Heart left ventricle (tissue), 16 donors: ENCODE measurements around the gene HS6ST1. TPM values are rescaled to one million over a fixed set of nuclear protein-coding genes. Genes with fewer than 3 reads are reported as not detected.
A peak's percentile ranks its signal among the peaks of the same experiment; 100 is the strongest.

Source experiments
- ATAC-seq, 4 donors: fragments of 200-7000 bp; cut with Tn5 transposase; one replicate each; pipeline ENCODE4 v1.9.1; 2020 to 2022; ENCODE audit warnings: moderate library complexity in 4 of 4, mild to moderate bottlenecking in 3 of 4, moderate number of reproducible peaks in 1 of 4
- DNase-seq, 5 donors: peaks; one replicate each; pipeline ENCODE4 v3.0.0-alpha.2; 2020
- H3K27ac ChIP-seq, 12 donors: fragments of 200-600 bp; sonication (generic) in 4 of 12; one replicate each; pipeline versions ENCODE4 v1.5.0 to v1.8.0; 2016 to 2022; ENCODE audit warnings: mild to moderate bottlenecking in 2 of 12
- H3K27me3 ChIP-seq, 9 donors: fragments of 200-600 bp; sonication (generic) in 2 of 9; one replicate each; pipeline versions ENCODE4 v1.5.1 to v1.8.0; 2016 to 2022; ENCODE audit warnings: mild to moderate bottlenecking in 3 of 9
- H3K36me3 ChIP-seq, 9 donors: fragments of 200-600 bp; sonication (generic) in 2 of 9; one replicate each; pipeline versions ENCODE4 v1.5.0 to v1.8.0; 2018 to 2022; ENCODE audit warnings: mild to moderate bottlenecking in 2 of 9
- H3K4me1 ChIP-seq, 12 donors: fragments of 200-600 bp; sonication (generic) in 4 of 12; one replicate each; pipeline versions ENCODE4 v1.5.0 to v1.8.0; 2016 to 2022; ENCODE audit warnings: mild to moderate bottlenecking in 3 of 12
- H3K4me3 ChIP-seq, 12 donors: fragments of 200-600 bp; sonication (generic) in 4 of 12; one replicate each; pipeline versions ENCODE4 v1.5.0 to v1.8.0; 2017 to 2022; ENCODE audit warnings: mild to moderate bottlenecking in 9 of 12, moderate library complexity in 4 of 12
- H3K9me3 ChIP-seq, 12 donors: fragments of 200-600 bp; sonication (generic) in 4 of 12; one replicate each; pipeline versions ENCODE4 v1.5.0 to v1.8.0; 2016 to 2022; ENCODE audit warnings: mild to moderate bottlenecking in 1 of 12
- POLR2A ChIP-seq, 2 donors: fragments of 450-650 bp; IDR thresholded peaks; one replicate each; pipeline ENCODE4 v1.6.1; 2017; ENCODE audit warnings: antibody characterized with exemption in 2 of 2, mild to moderate bottlenecking in 2 of 2, moderate library complexity in 2 of 2
- WGBS, 4 donors: extraction: QIAGEN DNeasy Blood & Tissue Kit in 2 of 4; methylation state at CpG; one replicate each; pipeline versions ENCODE4 v1.1.5 to v1.1.7; 2013 to 2018; 5-methylcytosine and 5-hydroxymethylcytosine counted together
- intact Hi-C, 10 donors: fragments of 100-400 bp; cut with DNase I; formaldehyde crosslinking; loops; one replicate each; pipeline versions ENCODE4 v1.11.1 to v1.14.2; 2022
- polyA plus RNA-seq, 2 donors: library from polyadenylated mRNA; stranded (reverse); fragments of 200-250 nt; gene quantifications; one replicate each; pipeline ENCODE4 v1.2.3, GENCODE V29; 2013
- total RNA-seq, 9 donors: library from RNA; depleted of rRNA in 2 of 9; stranded (reverse); fragments of >200 nt in 2 of 9; fragmentation: NEBNext Ultra II Directional in 3 of 9; extraction: Animal tissue kit (Norgen Biotek cat#: 25700) in 3 of 9; gene quantifications; one replicate each; pipeline versions ENCODE4 v1.1.0 to v1.2.4, GENCODE V29; 2016 to 2023
- TF ChIP-seq, protein P1 (sequence below), 12 donors: fragments of 200-600 bp; sonication (generic) in 4 of 12; IDR thresholded peaks; one replicate each; pipeline versions ENCODE4 v1.5.0 to v1.8.0; 2018 to 2022; ENCODE audit warnings: antibody characterized with exemption in 12 of 12, mild to moderate bottlenecking in 5 of 12
- donor health status: ischemic (EF 13 %, LVEDD 7.1; RV severe dilation, severe dysfunction).
- donor health status: healthy with polysubstance abuse.
- donor health status: DM: no; HTN: yes; CAD: no.
- donor health status: DM: no; HTN: no; CAD: no.
- donor health status: ischemic (EF 25% LVEDD 6.9; RV normal size, moderate dysfunction).
- donor health status: ischemic (EF 25% LVEDD 5.7; RV mildly dilated, moderate dysfunction).
- donor health status: healthy.
- donor health status: DM: yes; HTN: yes; CAD: no.
- donor health status: ischemic (EF 35%, LVEDD 5.7; RV mildly dilated, moderate dysfunction).
- donor health status: nonischemic (EF 11% LVEDD 7.7; RV severe dilation, severe dysfunction).
- donor health status: DM: yes; HTN: yes; CAD: no.
- donor health status: PGD.
- donor health status: ischemic (EF 29% LVEDD 5.4; RV normal size, mild dysfunction).
- donor health status: nonischemic (EF 23%, LVEDD 6.1; RV moderate dilation, normal function).

HS6ST1 gene
- total and polyA plus RNA-seq, 11 donors = 15.6 to 87.3 (median 24.9) TPM

DNA sequence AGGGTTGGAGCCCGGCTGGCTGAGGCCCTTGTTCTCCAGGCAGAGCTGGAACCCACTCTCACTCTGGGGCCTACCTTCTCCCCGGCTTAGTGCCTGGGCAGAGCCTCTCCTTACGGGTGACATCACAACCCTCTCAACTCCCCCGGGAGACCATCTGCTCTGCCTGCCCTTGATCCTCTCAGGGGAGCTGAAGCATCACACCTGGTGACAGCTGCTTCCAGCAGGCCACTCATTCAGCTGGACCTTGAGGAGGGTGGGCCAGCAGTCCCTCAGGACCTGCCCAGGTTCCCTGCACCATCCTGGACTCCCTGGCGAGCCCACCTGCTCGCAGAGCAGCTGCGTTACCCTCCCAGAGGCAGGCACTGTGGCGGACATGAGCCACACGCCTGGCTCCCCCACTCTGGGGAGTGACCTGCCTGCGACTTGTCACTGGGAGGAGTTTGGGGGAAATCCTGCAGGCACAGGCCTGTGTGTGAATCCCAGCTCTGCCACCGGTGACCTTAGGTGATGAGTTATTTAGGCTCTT is 13.1 kb downstream of the HS6ST1 start:
- DNase-seq (peak in 2 of 5 donors; percentile 22 to 56), ATAC-seq (no peak)
- Histone ChIP-seq H3K4me1 (peaks cover 12 to 69% (median 51%) of the 10 kb centered on the region in 12 donors), H3K27ac (peak overlapping the region in 10 of 12 donors; percentile 20 to 83 (median 60)), H3K27me3 (no peaks in the 10 kb centered on the region), H3K9me3 (no peaks in the 10 kb centered on the region), H3K36me3 (no peaks in the 10 kb centered on the region), H3K4me3 (no peak overlapping the region)
- 61 to 74% (median 67%) methylated on average over 5 to 11 of the region's 11 CpGs for WGBS, 4 donors
- TF ChIP-seq POLR2A (IDR thresholded peaks at IDR 0.05) = no peak
- TF ChIP-seq, protein P1, sequence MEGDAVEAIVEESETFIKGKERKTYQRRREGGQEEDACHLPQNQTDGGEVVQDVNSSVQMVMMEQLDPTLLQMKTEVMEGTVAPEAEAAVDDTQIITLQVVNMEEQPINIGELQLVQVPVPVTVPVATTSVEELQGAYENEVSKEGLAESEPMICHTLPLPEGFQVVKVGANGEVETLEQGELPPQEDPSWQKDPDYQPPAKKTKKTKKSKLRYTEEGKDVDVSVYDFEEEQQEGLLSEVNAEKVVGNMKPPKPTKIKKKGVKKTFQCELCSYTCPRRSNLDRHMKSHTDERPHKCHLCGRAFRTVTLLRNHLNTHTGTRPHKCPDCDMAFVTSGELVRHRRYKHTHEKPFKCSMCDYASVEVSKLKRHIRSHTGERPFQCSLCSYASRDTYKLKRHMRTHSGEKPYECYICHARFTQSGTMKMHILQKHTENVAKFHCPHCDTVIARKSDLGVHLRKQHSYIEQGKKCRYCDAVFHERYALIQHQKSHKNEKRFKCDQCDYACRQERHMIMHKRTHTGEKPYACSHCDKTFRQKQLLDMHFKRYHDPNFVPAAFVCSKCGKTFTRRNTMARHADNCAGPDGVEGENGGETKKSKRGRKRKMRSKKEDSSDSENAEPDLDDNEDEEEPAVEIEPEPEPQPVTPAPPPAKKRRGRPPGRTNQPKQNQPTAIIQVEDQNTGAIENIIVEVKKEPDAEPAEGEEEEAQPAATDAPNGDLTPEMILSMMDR (IDR thresholded peaks at IDR 0.05) = no peak
- intact Hi-C loops = loop anchor here in 2 of 10 donors (10.0 kb wide), 1 partner anchor 121 kb away; no protein-coding TSS in a partner anchor

DNA sequence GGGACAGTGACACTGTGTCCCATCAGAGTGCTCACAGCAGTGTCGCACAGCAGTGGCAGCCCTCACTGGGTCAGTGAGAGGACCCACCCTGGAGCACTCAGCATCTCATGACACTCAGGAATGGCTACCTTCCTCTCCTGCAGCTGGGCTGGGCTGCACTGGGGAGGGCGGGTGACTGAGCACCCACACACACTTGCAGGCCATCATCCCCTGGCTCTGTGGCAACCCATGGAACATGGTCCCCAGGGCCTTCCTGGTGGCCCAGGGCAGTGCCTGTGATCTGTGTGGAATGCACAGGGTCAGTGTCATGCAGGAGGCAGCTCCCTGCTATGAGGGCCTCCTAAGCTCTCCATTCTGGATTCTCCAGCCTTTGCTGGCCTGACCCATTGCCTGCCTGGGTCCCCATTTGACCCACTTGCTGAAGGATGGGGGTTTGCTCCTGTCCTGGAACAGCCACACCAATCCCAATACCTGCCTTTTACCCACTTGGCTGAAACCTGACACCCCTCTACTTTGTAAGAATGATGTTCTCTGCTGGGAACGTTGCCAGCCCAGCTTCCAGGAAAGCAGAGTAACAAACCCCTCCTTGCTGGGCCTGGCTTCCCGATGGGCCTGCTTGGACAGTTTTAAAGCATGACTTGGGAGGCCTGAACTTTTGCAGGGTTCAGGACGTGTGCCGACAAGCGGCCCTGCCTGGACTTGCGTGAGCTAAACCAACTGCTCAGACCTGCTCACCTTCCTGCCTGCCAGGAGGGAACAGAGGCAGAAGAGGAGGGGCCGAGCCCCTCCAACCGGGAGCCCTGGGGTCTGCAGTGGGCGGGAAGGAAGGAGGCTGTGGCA is 13.7 kb downstream of the HS6ST1 start:
- H3K36me3 ChIP-seq = no peaks in the 10 kb centered on the region
- 38 to 81% (median 41%) methylated on average over 5 to 11 of the region's 11 CpGs for WGBS, 4 donors
- H3K27ac ChIP-seq = peak overlapping the region in 10 of 12 donors; percentile 20 to 83 (median 60)
- H3K9me3 ChIP-seq = no peaks in the 10 kb centered on the region
- DNase-seq = peak; percentile 71 to 90 (median 83)
- no peak overlapping the region for H3K4me3 ChIP-seq
- no peaks in the 10 kb centered on the region for H3K27me3 ChIP-seq
- TF ChIP-seq, protein P1 (IDR thresholded peaks at IDR 0.05) = peak in 1 of 12 donors; percentile 16
- TF ChIP-seq POLR2A (IDR thresholded peaks at IDR 0.05) = no peak
- peaks cover 12 to 65% (median 47%) of the 10 kb centered on the region in 12 donors for H3K4me1 ChIP-seq
- ATAC-seq = peak; percentile 63 to 78 (median 70)
- intact Hi-C loops = loop anchor here in 2 of 10 donors (10.0 kb wide), 1 partner anchor 120 kb away; no protein-coding TSS in a partner anchor

DNA sequence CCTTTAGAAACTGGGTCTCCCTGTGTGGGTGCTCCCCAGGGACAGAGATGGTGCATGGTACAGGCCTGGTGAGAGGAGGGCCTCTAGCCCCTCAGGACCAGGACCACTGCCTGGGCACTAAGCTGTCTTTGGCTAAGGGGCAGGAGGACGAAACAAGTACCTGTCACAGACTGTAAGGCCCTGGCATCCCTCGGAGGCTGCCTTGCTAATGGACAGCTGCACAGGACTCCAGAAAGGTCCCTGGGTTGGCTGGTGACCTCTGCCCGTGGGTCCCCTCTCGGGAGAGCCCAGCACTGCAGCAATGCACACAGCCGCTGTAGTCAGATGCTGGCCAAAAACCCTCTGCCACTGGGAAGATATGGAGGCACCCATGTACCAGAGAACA is 14.3 kb downstream of the HS6ST1 start:
- peak in 2 of 5 donors; percentile 18 to 35 for DNase-seq
- H3K27me3 ChIP-seq = no peaks in the 10 kb centered on the region

More for the DNA sequence above, 14.3 kb downstream of the HS6ST1 start:
- Histone ChIP-seq H3K36me3 (no peaks in the 10 kb centered on the region), H3K9me3 (no peaks in the 10 kb centered on the region), H3K4me3 (no peak overlapping the region), H3K27ac (peak overlapping the region in 3 of 12 donors; percentile 61 to 83 (median 77)), H3K4me1 (peaks cover 12 to 58% (median 41%) of the 10 kb centered on the region in 12 donors)
- TF ChIP-seq, protein P1 (IDR thresholded peaks at IDR 0.05) = no peak
- no peak for TF ChIP-seq POLR2A (IDR thresholded peaks at IDR 0.05)
- 78 to 95% (median 87%) methylated on average over 3 to 5 of the region's 5 CpGs for WGBS, 4 donors
- ATAC-seq = peak in 1 of 4 donors; percentile 7
- intact Hi-C loops = loop anchor here in 2 of 10 donors (10.0 kb wide), 1 partner anchor 120 kb away; no protein-coding TSS in a partner anchor
